ENCODE results near the gene ADAM15. TPM values are rescaled to one million over a fixed set of nuclear protein-coding genes. Genes with fewer than 3 reads are reported as not detected.

ADAM15 gene
- total RNA-seq, 1 donor from 2014 or later = 69.0 TPM

DNA sequence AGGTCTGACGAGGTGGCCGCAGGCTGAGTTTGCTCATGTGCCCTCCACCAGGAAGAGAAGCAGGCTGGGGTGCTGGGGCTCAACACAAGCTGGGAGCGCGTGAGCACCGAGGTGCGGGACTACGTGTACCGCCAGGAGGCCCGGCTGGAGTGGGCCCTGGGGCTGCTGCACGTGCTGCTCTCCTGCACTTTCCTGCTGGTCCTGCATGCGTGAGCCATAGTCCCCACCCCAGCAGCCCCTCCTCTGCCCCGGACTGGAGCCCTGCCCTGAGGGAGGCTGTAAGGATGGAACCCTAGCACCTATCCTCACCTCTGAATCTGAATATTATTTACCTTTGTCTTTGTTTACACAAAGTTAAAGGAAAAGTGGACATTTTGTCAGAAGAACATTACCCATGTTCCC lies 7.8 kb upstream of the ADAM15 start:
- DNase-seq (ENCODE audit: extremely low spot score, unreplicated experiment) = no peak
- Mint-ChIP-seq H3K27ac (peak overlapping the region; percentile 19), H3K36me3 (no peaks in the 10 kb centered on the region), H3K27me3 (peaks cover 7% of the 10 kb centered on the region), H3K9me3 (no peaks in the 10 kb centered on the region), H3K4me1 (ENCODE audit: unreplicated experiment) (peaks cover 11% of the 10 kb centered on the region), H3K4me3 (no peak overlapping the region)
- TF ChIP-seq, protein P1, sequence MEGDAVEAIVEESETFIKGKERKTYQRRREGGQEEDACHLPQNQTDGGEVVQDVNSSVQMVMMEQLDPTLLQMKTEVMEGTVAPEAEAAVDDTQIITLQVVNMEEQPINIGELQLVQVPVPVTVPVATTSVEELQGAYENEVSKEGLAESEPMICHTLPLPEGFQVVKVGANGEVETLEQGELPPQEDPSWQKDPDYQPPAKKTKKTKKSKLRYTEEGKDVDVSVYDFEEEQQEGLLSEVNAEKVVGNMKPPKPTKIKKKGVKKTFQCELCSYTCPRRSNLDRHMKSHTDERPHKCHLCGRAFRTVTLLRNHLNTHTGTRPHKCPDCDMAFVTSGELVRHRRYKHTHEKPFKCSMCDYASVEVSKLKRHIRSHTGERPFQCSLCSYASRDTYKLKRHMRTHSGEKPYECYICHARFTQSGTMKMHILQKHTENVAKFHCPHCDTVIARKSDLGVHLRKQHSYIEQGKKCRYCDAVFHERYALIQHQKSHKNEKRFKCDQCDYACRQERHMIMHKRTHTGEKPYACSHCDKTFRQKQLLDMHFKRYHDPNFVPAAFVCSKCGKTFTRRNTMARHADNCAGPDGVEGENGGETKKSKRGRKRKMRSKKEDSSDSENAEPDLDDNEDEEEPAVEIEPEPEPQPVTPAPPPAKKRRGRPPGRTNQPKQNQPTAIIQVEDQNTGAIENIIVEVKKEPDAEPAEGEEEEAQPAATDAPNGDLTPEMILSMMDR (conservative IDR thresholded peaks at IDR 0.05) = no peak

DNA sequence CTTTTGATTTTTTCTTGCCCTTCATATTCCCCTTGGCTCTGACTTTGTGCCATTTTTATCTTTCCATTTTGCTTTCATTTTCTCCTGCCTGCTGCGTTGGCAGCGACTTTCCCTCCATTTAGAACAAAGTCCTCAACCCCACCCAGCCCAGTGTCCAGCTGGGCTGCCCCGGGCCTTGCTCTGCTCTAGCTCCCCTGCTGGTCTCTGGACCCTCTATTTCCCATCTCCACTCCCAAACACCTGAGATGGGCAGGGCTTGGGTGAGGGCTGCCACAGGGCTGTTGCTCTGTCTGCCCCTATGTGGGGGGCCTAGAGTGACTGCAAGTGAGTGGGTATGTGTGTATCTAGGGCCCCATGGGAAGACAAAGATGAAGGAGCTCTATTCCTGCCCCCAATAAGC lies 7.3 kb upstream of the ADAM15 start:
- Mint-ChIP-seq H3K36me3 (no peaks in the 10 kb centered on the region), H3K4me1 (ENCODE audit: unreplicated experiment) (peaks cover 14% of the 10 kb centered on the region), H3K4me3 (no peak overlapping the region), H3K27ac (peak overlapping the region; percentile 19), H3K27me3 (peaks cover 7% of the 10 kb centered on the region), H3K9me3 (no peaks in the 10 kb centered on the region)
- TF ChIP-seq, protein P1 (conservative IDR thresholded peaks at IDR 0.05) = no peak
- DNase-seq (ENCODE audit: extremely low spot score, unreplicated experiment) = no peak

- TF ChIP-seq, protein P1 (conservative IDR thresholded peaks at IDR 0.05) = no peak
- no peaks in the 10 kb centered on the region for H3K36me3 Mint-ChIP-seq
- H3K9me3 Mint-ChIP-seq = no peaks in the 10 kb centered on the region
- peaks cover 7% of the 10 kb centered on the region for H3K27me3 Mint-ChIP-seq
- DNase-seq (ENCODE audit: extremely low spot score, unreplicated experiment) = no peak
- H3K4me1 Mint-ChIP-seq (ENCODE audit: unreplicated experiment) = peaks cover 18% of the 10 kb centered on the region
- no peak overlapping the region for H3K4me3 Mint-ChIP-seq
- peak overlapping the region; percentile 81 for H3K27ac Mint-ChIP-seq
Measured at GRCh38 chr1:155044365-155044764, 6.8 kb upstream of the ADAM15 start.

DNA sequence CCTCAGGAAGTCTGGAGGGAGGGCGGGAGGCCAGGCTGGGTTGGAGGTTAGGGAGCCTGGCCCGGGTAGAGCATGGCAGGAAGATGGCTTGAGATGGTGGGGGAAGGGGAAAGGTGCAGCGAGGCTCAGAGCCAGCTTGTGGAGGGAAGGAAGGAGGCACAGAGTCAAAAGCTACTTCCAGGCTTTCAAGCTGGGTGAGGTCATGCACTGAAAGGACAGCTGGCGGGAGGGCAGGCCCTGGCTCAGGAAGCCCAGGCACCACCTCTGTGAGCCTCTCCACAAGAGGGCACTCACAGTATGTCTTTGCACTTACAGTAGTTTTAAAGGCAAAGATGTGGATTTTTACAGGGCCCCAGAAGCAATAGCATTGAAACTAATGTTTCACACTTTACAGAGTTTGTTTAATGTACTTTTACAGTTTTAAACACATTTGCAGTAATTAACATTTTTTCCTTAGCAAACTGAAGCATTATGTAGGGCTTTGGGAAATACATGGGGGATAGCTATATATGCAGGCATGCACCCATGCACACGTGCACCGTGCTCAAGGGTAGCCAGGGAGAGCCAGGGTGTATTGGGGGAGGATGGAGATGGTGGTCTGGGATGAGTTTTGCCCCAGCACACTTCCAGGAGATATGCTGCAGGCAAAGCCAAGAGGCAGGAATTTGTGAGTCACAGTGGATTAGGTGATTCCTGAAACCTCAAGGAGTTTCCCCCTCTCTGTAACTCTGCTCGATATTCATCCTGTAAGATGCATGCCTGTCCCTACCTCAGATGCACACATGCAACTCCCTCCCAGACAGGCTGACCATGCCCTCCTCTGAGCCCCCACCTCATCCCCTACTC lies 6.1 kb upstream of the ADAM15 start:
- Mint-ChIP-seq H3K4me1 (ENCODE audit: unreplicated experiment) (peaks cover 25% of the 10 kb centered on the region), H3K27me3 (peaks cover 7% of the 10 kb centered on the region), H3K36me3 (no peaks in the 10 kb centered on the region), H3K9me3 (no peaks in the 10 kb centered on the region), H3K27ac (peak overlapping the region; percentile 81), H3K4me3 (peak overlapping the region; percentile 13)
- DNase-seq (ENCODE audit: extremely low spot score, unreplicated experiment) = no peak
- TF ChIP-seq, protein P1 (conservative IDR thresholded peaks at IDR 0.05) = peak; percentile 77

- no peaks in the 10 kb centered on the region for H3K27me3 Mint-ChIP-seq
- TF ChIP-seq, protein P1 (conservative IDR thresholded peaks at IDR 0.05) = no peak
- H3K4me1 Mint-ChIP-seq (ENCODE audit: unreplicated experiment) = peaks cover 34% of the 10 kb centered on the region
- H3K4me3 Mint-ChIP-seq = peak overlapping the region; percentile 41
- H3K9me3 Mint-ChIP-seq = no peaks in the 10 kb centered on the region
- DNase-seq (ENCODE audit: extremely low spot score, unreplicated experiment) = no peak
- no peaks in the 10 kb centered on the region for H3K36me3 Mint-ChIP-seq
- peak overlapping the region; percentile 91 for H3K27ac Mint-ChIP-seq
Measured at GRCh38 chr1:155048449-155049334, 2.4 kb upstream of the ADAM15 start.

Measured in type B pancreatic cell (in vitro differentiated cells).